OCI-LY7 (cell line): Measurements from ENCODE around the gene RBBP5. TPM values are rescaled to one million over a fixed set of nuclear protein-coding genes. Genes with fewer than 3 reads are reported as not detected.
"Not testable (repeated sequence)": the region's sequence is repeated elsewhere in the genome, so short reads cannot be mapped to it uniquely, and the experiment has no call there.

Source experiments
- BruUV-seq: library from RNA; stranded (reverse); fragments of 400-500 nt; replicated peaks from 2 replicates; lab custom pipeline; 2021; lab: Mats Ljungman, UMichigan
- CTCF ChIA-PET: fragments of 300-600 bp; sonication (Branson Sonifier 250); formaldehyde crosslinking; loops from one replicate; lab custom pipeline; 2022; ENCODE audit warnings: antibody characterized with exemption; ENCODE audit not compliant: unreplicated experiment; lab: Charles Lee
- POLR2A ChIA-PET: fragments of 300-600 bp; sonication (Branson Sonifier 250); formaldehyde crosslinking; loops from one replicate; lab custom pipeline; 2022; ENCODE audit warnings: antibody characterized with exemption; lab: Charles Lee
- DNase-seq: peaks from one replicate; pipeline ENCODE4 v3.0.0-alpha.2; 2015; ENCODE audit warnings: low spot score
- H2AFZ ChIP-seq: fragments of 200-600 bp; sonication (generic), shearing (Covaris generic); 2 replicates; pipeline ENCODE4 v1.6.1; 2014; ENCODE audit warnings: mild to moderate bottlenecking, antibody characterized with exemption, low read length, moderate library complexity
- H3K27ac ChIP-seq: fragments of 200-600 bp; sonication (generic); 2 replicates; pipeline ENCODE4 v1.5.1; 2014; ENCODE audit warnings: mixed run types, low read depth, mild to moderate bottlenecking, moderate library complexity, low read length, inconsistent platforms; ENCODE audit not compliant: poor library complexity, severe bottlenecking
- H3K36me3 ChIP-seq: fragments of 200-600 bp; sonication (generic); 2 replicates; pipeline ENCODE4 v1.6.1; 2014; ENCODE audit warnings: mild to moderate bottlenecking, antibody characterized with exemption, low read length, moderate library complexity, mixed read lengths; ENCODE audit not compliant: insufficient read depth
- H3K4me1 ChIP-seq: fragments of 200-600 bp; sonication (generic); 2 replicates; pipeline ENCODE4 v1.5.1; 2014; ENCODE audit warnings: mild to moderate bottlenecking, low read length; ENCODE audit not compliant: insufficient read depth, poor library complexity, severe bottlenecking
- H3K4me2 ChIP-seq: fragments of 200-600 bp; sonication (generic); 2 replicates; pipeline ENCODE4 v1.6.1; 2014; ENCODE audit warnings: mild to moderate bottlenecking, low read length
- H3K4me3 ChIP-seq: fragments of 200-600 bp; sonication (generic); 2 replicates; pipeline ENCODE4 v1.5.1; 2014; ENCODE audit warnings: mild to moderate bottlenecking, low read depth, low read length; ENCODE audit not compliant: poor library complexity, severe bottlenecking
- H3K79me2 ChIP-seq: fragments of 200-600 bp; sonication (generic); 2 replicates; pipeline ENCODE4 v1.6.1; 2016; ENCODE audit warnings: low read depth, mild to moderate bottlenecking, low read length, moderate library complexity, mixed read lengths; ENCODE audit not compliant: insufficient read depth
- H3K9me2 ChIP-seq: fragments of 200-600 bp; sonication (generic); 2 replicates; pipeline ENCODE4 v1.6.1; 2016; ENCODE audit warnings: mild to moderate bottlenecking, low read length, mixed read lengths; ENCODE audit not compliant: insufficient read depth
- H3K9me3 ChIP-seq: fragments of 200-600 bp; sonication (generic); 2 replicates; pipeline ENCODE4 v1.6.1; 2014; ENCODE audit warnings: mild to moderate bottlenecking, mixed run types, low read length, mixed read lengths
- H4K20me1 ChIP-seq: fragments of 200-600 bp; sonication (generic); 2 replicates; pipeline ENCODE4 v1.6.1; 2014; ENCODE audit warnings: mild to moderate bottlenecking, antibody characterized with exemption, low read length, moderate library complexity, mixed read lengths; ENCODE audit not compliant: insufficient read depth
- EZH2phosphoT487 ChIP-seq: fragments of 200-600 bp; sonication (generic); IDR thresholded peaks from 2 replicates; pipeline ENCODE4 v1.6.1; 2018; ENCODE audit warnings: low read depth, borderline replicate concordance, mild to moderate bottlenecking, mixed run types, antibody characterized with exemption, low read length, moderate library complexity, mixed read lengths
- intact Hi-C: fragments of 100-400 bp; cut with micrococcal nuclease; formaldehyde crosslinking; loops from one replicate; pipeline ENCODE4 v1.10.0; 2022; ENCODE audit not compliant: unreplicated experiment
- total RNA-seq, 2 experiments: library from RNA; depleted of rRNA in 1 of 2; stranded (reverse); fragments of >200 nt in 1 of 2; shearing (Covaris generic) in 1 of 2; gene quantifications; 2 replicates each; pipeline ENCODE4 v1.2.3, GENCODE V29; 2014 to 2022
- TF ChIP-seq, protein P1 (sequence below): fragments of 200-600 bp; sonication (generic); conservative IDR thresholded peaks from 2 replicates; pipeline ENCODE4 v1.5.1; 2014; ENCODE audit warnings: mild to moderate bottlenecking, antibody characterized with exemption, low read length, moderate library complexity, mixed read lengths

Gene RBBP5
- total RNA-seq, 2 experiments from 2014 or later, result 11.9 to 17.4 TPM

DNA sequence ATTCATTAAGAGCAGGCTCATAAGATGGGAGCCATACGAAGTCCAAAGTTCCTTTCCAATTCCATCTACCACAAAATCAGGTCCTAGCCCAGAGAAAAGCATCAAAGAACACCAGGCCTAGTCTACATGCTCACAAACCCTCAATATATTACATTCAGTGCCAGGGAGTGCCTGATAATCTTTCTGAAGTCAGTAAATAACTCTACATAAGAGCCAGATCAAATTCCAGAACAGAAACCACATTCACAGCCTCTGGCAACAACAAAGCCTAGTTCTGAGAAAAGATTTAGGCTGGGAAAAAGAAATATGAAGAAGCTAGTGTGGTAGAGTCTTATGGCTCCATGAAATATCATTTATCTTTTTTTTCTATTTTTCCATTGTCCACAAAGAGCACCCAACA, 40.5 kb upstream of the RBBP5 start:
- no peak overlapping the region for H3K4me3 ChIP-seq
- CTCF ChIA-PET, result no interaction called here
- TF ChIP-seq, protein P1, sequence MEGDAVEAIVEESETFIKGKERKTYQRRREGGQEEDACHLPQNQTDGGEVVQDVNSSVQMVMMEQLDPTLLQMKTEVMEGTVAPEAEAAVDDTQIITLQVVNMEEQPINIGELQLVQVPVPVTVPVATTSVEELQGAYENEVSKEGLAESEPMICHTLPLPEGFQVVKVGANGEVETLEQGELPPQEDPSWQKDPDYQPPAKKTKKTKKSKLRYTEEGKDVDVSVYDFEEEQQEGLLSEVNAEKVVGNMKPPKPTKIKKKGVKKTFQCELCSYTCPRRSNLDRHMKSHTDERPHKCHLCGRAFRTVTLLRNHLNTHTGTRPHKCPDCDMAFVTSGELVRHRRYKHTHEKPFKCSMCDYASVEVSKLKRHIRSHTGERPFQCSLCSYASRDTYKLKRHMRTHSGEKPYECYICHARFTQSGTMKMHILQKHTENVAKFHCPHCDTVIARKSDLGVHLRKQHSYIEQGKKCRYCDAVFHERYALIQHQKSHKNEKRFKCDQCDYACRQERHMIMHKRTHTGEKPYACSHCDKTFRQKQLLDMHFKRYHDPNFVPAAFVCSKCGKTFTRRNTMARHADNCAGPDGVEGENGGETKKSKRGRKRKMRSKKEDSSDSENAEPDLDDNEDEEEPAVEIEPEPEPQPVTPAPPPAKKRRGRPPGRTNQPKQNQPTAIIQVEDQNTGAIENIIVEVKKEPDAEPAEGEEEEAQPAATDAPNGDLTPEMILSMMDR, result no peak
- no peak for TF ChIP-seq EZH2phosphoT487
- H4K20me1 ChIP-seq, result no peaks in the 10 kb centered on the region
- H3K79me2 ChIP-seq, result no peaks in the 10 kb centered on the region
- H3K36me3 ChIP-seq, result peaks cover 66% of the 10 kb centered on the region
- POLR2A ChIA-PET, result no interaction called here
- H3K9me3 ChIP-seq, result peaks cover under 1% of the 10 kb centered on the region; the same call in 1 of the 2 replicates
- H3K4me1 ChIP-seq, result no peaks in the 10 kb centered on the region
- DNase-seq, result no peak
- H3K27ac ChIP-seq, result no peak overlapping the region
- no peak overlapping the region for H2AFZ ChIP-seq
- H3K9me2 ChIP-seq, result no peaks in the 10 kb centered on the region
- intact Hi-C loops, result no loop called here
- no peak overlapping the region for H3K4me2 ChIP-seq
- BruUV-seq, result no TSS peak

DNA sequence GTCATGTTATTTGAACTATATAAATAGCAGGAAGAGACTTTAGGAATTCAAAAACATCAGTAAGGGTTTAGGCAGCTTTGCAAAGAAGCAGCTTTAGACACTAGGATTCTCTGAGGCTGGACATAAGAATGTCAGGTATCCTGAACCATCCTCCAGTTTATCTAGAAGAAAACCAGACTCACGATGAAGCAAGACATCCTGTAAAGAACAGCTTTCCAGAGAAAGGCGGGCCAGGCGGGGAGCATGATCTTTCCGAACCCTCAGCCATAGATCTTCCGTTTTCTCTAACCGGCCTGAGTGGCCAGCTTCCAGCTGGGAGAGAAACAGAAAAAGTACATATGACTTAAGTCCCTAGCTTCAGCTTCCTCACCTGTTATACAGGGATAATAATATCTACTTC, 39.3 kb upstream of the RBBP5 start:
- no peak overlapping the region for H2AFZ ChIP-seq
- no TSS peak for BruUV-seq
- intact Hi-C loops, result no loop called here

DNA sequence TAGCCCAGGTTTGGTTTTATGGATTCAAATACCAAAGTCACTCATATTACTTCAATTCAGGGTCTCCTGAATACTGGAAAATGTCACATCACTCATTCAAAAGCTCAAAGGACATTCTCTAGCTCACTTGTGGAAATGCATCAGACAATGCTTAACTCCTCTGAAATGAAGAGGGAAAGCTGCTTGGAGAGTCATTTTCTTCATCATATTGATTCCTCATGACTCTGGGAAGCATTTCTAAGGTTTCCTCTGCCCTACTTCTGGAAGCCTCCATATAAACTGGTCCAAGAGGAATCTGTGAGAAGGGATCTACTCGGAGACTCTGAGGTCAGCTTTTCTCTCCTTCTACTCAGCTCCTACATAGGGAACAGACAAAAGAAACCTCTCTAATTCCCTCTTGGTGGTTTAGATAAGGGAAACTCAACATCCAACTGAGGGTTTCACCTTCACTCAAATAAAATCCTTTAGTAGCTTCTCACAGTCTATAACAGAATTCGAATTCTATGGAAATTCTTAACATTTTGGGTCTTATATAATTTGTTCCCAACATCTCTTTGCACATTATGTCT, 36.4 kb upstream of the RBBP5 start:
- ChIA-PET CTCF (no interaction called here), POLR2A (interaction anchor here (0.7 to 1.3 kb wide), 4 partner anchors 16 to 37 kb away, joined by 3 read pairs; partner anchors contain the start of gene RBBP5)
- no peaks in the 10 kb centered on the region for H3K9me2 ChIP-seq
- no peaks in the 10 kb centered on the region for H4K20me1 ChIP-seq
- H3K4me2 ChIP-seq, result no peak overlapping the region
- H3K79me2 ChIP-seq, result no peaks in the 10 kb centered on the region
- no peak overlapping the region for H3K4me3 ChIP-seq
- H3K9me3 ChIP-seq, result peaks cover 20% of the 10 kb centered on the region
- H3K4me1 ChIP-seq, result no peaks in the 10 kb centered on the region
- intact Hi-C loops, result no loop called here
- TF ChIP-seq EZH2phosphoT487, result no peak
- TF ChIP-seq, protein P1, result no peak
- BruUV-seq, result no TSS peak
- no peak for DNase-seq
- no peak overlapping the region for H3K27ac ChIP-seq
- H3K36me3 ChIP-seq, result peaks cover 90% of the 10 kb centered on the region
- H2AFZ ChIP-seq, result no peak overlapping the region

More for the DNA sequence above, 39.3 kb upstream of the RBBP5 start:
- no peaks in the 10 kb centered on the region for H3K79me2 ChIP-seq
- no peak overlapping the region for H3K4me3 ChIP-seq
- ChIA-PET CTCF (no interaction called here), POLR2A (interaction anchor here (0.6 kb wide), 1 partner anchor 28 kb away, joined by 3 read pairs; no protein-coding TSS in a partner anchor)
- TF ChIP-seq EZH2phosphoT487, result no peak
- TF ChIP-seq, protein P1, result no peak
- no peaks in the 10 kb centered on the region for H4K20me1 ChIP-seq
- no peaks in the 10 kb centered on the region for H3K9me2 ChIP-seq
- no peaks in the 10 kb centered on the region for H3K4me1 ChIP-seq
- H3K4me2 ChIP-seq, result no peak overlapping the region
- peaks cover 78% of the 10 kb centered on the region for H3K36me3 ChIP-seq
- peaks cover 13% of the 10 kb centered on the region for H3K9me3 ChIP-seq
- DNase-seq, result no peak
- H3K27ac ChIP-seq, result no peak overlapping the region

DNA sequence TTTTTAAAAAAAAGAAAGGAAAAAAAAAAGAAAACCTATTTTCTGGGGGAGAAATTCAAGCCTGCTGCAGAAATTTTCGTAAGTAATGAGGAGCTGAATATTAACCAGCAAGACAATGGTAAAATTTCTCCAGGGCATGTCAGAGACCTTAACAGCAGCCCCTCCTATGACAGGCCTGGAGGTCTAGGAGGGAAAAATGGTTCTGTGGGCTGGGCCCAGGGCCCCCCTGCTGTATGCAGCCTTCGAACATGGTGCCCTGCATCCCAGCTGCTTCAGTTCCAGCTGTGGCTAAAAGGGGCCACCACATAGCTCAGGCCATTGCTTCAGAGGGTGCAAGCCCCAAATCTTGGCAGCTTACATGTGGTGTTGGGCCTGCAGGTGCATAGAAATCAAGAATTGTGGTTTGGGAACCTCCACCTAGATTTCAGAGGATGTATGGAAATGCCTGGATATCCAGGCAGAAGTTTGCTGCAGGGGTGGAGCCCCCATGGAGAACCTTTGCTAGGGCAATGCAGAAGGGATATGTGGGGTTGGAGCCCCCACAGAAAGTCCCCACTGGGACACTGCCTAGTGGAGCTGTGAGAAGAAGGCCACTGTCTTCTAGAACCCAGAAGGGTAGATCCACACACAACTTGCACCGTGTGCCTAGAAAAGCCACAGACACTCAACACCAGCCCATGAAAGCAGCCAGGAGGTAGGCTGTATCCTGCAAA, 34.0 kb upstream of the RBBP5 start:
- intact Hi-C loops, H3K27ac ChIP-seq, DNase-seq, BruUV-seq, H3K79me2 ChIP-seq, H2AFZ ChIP-seq, H3K4me3 ChIP-seq, POLR2A ChIA-PET, H3K4me1 ChIP-seq, H4K20me1 ChIP-seq, H3K9me2 ChIP-seq, CTCF ChIA-PET, H3K4me2 ChIP-seq: not testable (repeated sequence)
- Histone ChIP-seq H3K9me3 (peaks cover 20% of the 10 kb centered on the region), H3K36me3 (peaks cover 69% of the 10 kb centered on the region)
